IMR-90 (cell line): ENCODE data around the gene GPR137. TPM values are rescaled to one million over a fixed set of nuclear protein-coding genes. Genes with fewer than 3 reads are reported as not detected.

Experiments used
- ATAC-seq: fragments of 200-7000 bp; cut with Tn5 transposase; 2 replicates; pipeline ENCODE4 v1.9.1; 2020; ENCODE audit warnings: low read depth, mild to moderate bottlenecking, moderate library complexity
- BruUV-seq: library from RNA; stranded (reverse); fragments of 400-500 nt; replicated peaks from 2 replicates; lab custom pipeline; 2021; lab: Mats Ljungman, UMichigan
- CTCF ChIA-PET: fragments of 300-600 bp; formaldehyde crosslinking; extraction: SDS; loops from one replicate; lab custom pipeline; 2021; ENCODE audit warnings: antibody characterized with exemption; lab: Yijun Ruan, JAX
- POLR2A ChIA-PET: fragments of 300-600 bp; sonication (Branson Sonifier 250); formaldehyde crosslinking; loops from one replicate; lab custom pipeline; 2022; ENCODE audit warnings: antibody characterized with exemption; ENCODE audit not compliant: unreplicated experiment; lab: Charles Lee
- DNase-seq: peaks from one replicate; pipeline ENCODE4 v3.0.0; 2013
- H2AFZ ChIP-seq: replicated peaks from 2 replicates; pipeline ENCODE3; 2013; ENCODE audit warnings: low read length, mild to moderate bottlenecking; ENCODE audit not compliant: poor library complexity
- H2AK5ac ChIP-seq: 2 replicates; pipeline ENCODE4 v1.6.1; 2013; ENCODE audit warnings: low read depth, low read length, inconsistent platforms
- H2AK9ac ChIP-seq: replicated peaks from 2 replicates; pipeline ENCODE3; 2013; ENCODE audit warnings: mild to moderate bottlenecking, low read depth, low read length, moderate library complexity; ENCODE audit not compliant: poor library complexity
- H2BK120ac ChIP-seq: 2 replicates; pipeline ENCODE4 v1.6.1; 2013; ENCODE audit warnings: low read depth, low read length, inconsistent platforms
- H2BK15ac ChIP-seq: 3 replicates; pipeline ENCODE4 v1.6.1; 2013; ENCODE audit warnings: low read depth, low read length, inconsistent platforms
- H2BK20ac ChIP-seq: 2 replicates; pipeline ENCODE4 v1.6.1; 2013; ENCODE audit warnings: low read depth, mild to moderate bottlenecking, inconsistent platforms, low read length, moderate library complexity
- H2BK5ac ChIP-seq: 2 replicates; pipeline ENCODE4 v1.6.1; 2013; ENCODE audit warnings: mild to moderate bottlenecking, low read depth, low read length, inconsistent platforms; ENCODE audit not compliant: poor library complexity, severe bottlenecking
- H3K14ac ChIP-seq: replicated peaks from 2 replicates; pipeline ENCODE4 v1.6.1; 2013; ENCODE audit warnings: low read depth, low read length, inconsistent platforms
- H3K18ac ChIP-seq: 2 replicates; pipeline ENCODE4 v1.6.1; 2013; ENCODE audit warnings: low read depth, low read length, control low read depth
- H3K23ac ChIP-seq: 2 replicates; pipeline ENCODE4 v1.6.1; 2013; ENCODE audit warnings: low read depth, low read length, inconsistent platforms
- H3K27ac ChIP-seq: 2 replicates; pipeline ENCODE4 v1.5.1; 2013; ENCODE audit warnings: mild to moderate bottlenecking, control low read depth, low read length; ENCODE audit not compliant: insufficient read depth
- H3K27me3 ChIP-seq: 2 replicates; pipeline ENCODE4 v1.6.1; 2013; ENCODE audit warnings: low read length; ENCODE audit not compliant: control insufficient read depth, insufficient read depth
- H3K36me3 ChIP-seq: 2 replicates; pipeline ENCODE4 v1.6.1; 2013; ENCODE audit warnings: low read length, mixed read lengths; ENCODE audit not compliant: control insufficient read depth, insufficient read depth
- H3K4ac ChIP-seq: 2 replicates; pipeline ENCODE4 v1.6.1; 2013; ENCODE audit warnings: low read depth, low read length, inconsistent platforms
- H3K4me1 ChIP-seq: 2 replicates; pipeline ENCODE4 v1.6.1; 2013; ENCODE audit warnings: low read length, mixed read lengths; ENCODE audit not compliant: control insufficient read depth, insufficient read depth
- H3K4me2 ChIP-seq: 2 replicates; pipeline ENCODE4 v1.6.1; 2013; ENCODE audit warnings: low read depth, mild to moderate bottlenecking, control low read depth, low read length, moderate library complexity
- H3K4me3 ChIP-seq: 2 replicates; pipeline ENCODE4 v1.5.1; 2013; ENCODE audit warnings: low read depth, mild to moderate bottlenecking, control low read depth, low read length, moderate library complexity; ENCODE audit not compliant: insufficient read depth
- H3K56ac ChIP-seq: 2 replicates; pipeline ENCODE4 v1.6.1; 2013; ENCODE audit warnings: low read length, inconsistent platforms; ENCODE audit not compliant: insufficient read depth; ENCODE audit errors: extremely low read depth
- H3K79me1 ChIP-seq, 2 experiments: 2 replicates each; pipeline ENCODE4 v1.6.1; 2013; ENCODE audit warnings: low read length in 2 of 2, inconsistent platforms in 1 of 2, low read depth in 1 of 2
- H3K9ac ChIP-seq: 2 replicates; pipeline ENCODE4 v1.6.1; 2013; ENCODE audit warnings: low read depth, low read length, control low read depth
- H3K9me1 ChIP-seq: 2 replicates; pipeline ENCODE4 v1.6.1; 2013; ENCODE audit warnings: low read length, inconsistent platforms; ENCODE audit not compliant: insufficient read depth
- H3K9me3 ChIP-seq: 2 replicates; pipeline ENCODE4 v1.6.1; 2013; ENCODE audit warnings: low read length; ENCODE audit not compliant: control insufficient read depth, insufficient read depth
- H4K20me1 ChIP-seq: 2 replicates; pipeline ENCODE4 v1.6.1; 2013; ENCODE audit warnings: low read length, inconsistent platforms; ENCODE audit not compliant: insufficient read depth
- H4K5ac ChIP-seq: 2 replicates; pipeline ENCODE4 v1.6.1; 2013; ENCODE audit warnings: mild to moderate bottlenecking, low read depth, low read length, control low read depth
- H4K8ac ChIP-seq, 2 experiments: 2 replicates each; pipeline ENCODE4 v1.6.1; 2013; ENCODE audit warnings: low read depth in 2 of 2, low read length in 2 of 2, control low read depth in 1 of 2, inconsistent platforms in 1 of 2
- H4K91ac ChIP-seq: 2 replicates; pipeline ENCODE4 v1.6.1; 2013; ENCODE audit warnings: low read depth, low read length, inconsistent platforms; ENCODE audit not compliant: insufficient read depth
- CEBPB ChIP-seq: IDR thresholded peaks from 2 replicates; pipeline ENCODE4 v1.6.1; 2012; ENCODE audit warnings: low read depth, low read length, improper control_type of control experiment
- NFE2L2 ChIP-seq: fragments of 150-350 bp; IDR thresholded peaks from 2 replicates; pipeline ENCODE4 v1.6.1; 2016; ENCODE audit warnings: low read depth, mild to moderate bottlenecking, low read length
- RAD21 ChIP-seq: IDR thresholded peaks from 2 replicates; pipeline ENCODE4 v1.6.1; 2012; ENCODE audit warnings: low read length, improper control_type of control experiment
- WGBS, 2 experiments: methylation state at CpG; one replicate each; pipeline versions ENCODE4 v1.1.5 to v1.1.7; 2013; ENCODE audit warnings: missing lambda C conversion rate in 2 of 2; ENCODE audit not compliant: insufficient read length in 1 of 2; ENCODE audit errors: extremely low coverage in 2 of 2; 5-methylcytosine and 5-hydroxymethylcytosine counted together
- dilution Hi-C: fragments of 300-500 bp; cut with HindIII; formaldehyde crosslinking; loops from one replicate; pipeline ENCODE4 v1.14.3; 2018; ENCODE audit warnings: low sequenced_read_pairs; ENCODE audit not compliant: unreplicated experiment
- in situ Hi-C: fragments of 300-500 bp; cut with MboI; formaldehyde crosslinking; loops from 3 replicates; pipeline ENCODE4 v1.14.3; 2019; ENCODE audit warnings: low sequenced_read_pairs, inconsistent platforms, mixed read lengths
- intact Hi-C: fragments of 100-400 bp; cut with micrococcal nuclease; formaldehyde crosslinking; loops from 2 replicates; pipeline ENCODE4 v1.10.0; 2022
- polyA plus RNA-seq, 3 experiments: library from polyadenylated mRNA; depleted of rRNA; stranded (reverse); fragments of >200 nt; gene quantifications; 2 replicates each; pipeline ENCODE4 v1.2.3, GENCODE V29; 2012; ENCODE audit warnings: low replicate concordance in 1 of 3
- total RNA-seq: library from RNA; depleted of rRNA; stranded (reverse); fragments of >200 nt; gene quantifications from 2 replicates; pipeline ENCODE4 v1.2.3, GENCODE V29; 2012
- TF ChIP-seq, protein P1 (sequence below): fragments of 150-350 bp; IDR thresholded peaks from 2 replicates; pipeline ENCODE4 v1.6.1; 2016; ENCODE audit warnings: low read depth, mild to moderate bottlenecking, low read length, moderate library complexity, borderline replicate concordance

The GPR137 gene
- total and polyA plus RNA-seq, 2 of the 4 experiments (the other 2 are of a cell fraction): 3.6 to 26.0 TPM

DNA sequence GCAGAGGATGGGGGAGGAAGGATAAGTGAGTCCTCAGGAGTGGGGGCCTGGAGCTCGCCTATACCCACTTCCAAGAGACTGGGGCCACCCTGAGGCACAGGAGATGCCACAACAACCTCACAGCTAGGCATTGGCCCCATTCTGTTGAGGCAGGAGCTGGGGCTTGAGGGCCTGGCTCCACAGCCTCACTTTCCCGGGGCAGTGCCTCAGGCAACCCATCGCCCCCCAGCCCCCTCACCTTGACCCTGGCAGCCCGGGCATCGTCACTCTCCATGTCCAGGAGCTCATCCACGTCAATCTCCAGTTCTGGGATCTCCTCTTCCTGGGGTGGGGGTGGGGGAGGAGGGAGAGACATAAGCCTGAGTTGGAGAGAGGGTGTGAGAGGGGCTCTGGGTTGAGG is 40.7 kb upstream of the GPR137 start:
- Histone ChIP-seq H3K9ac (peak overlapping the region; percentile 77), H3K27ac (peak overlapping the region; percentile 98), H3K36me3 (peaks cover 12% of the 10 kb centered on the region), H3K23ac (peak overlapping the region; percentile 76; the same call in 1 of the 2 replicates), H4K91ac (peak overlapping the region; percentile 98), H3K79me1 (peaks cover 14 to 35% of the 10 kb centered on the region in 2 experiments; a peak in 3 of 4 replicates), H4K5ac (no peak overlapping the region), H2AFZ (no peak overlapping the region), H3K4ac (peak overlapping the region; percentile 77), H3K4me3 (peak overlapping the region; percentile 95), H2AK9ac (peak overlapping the region; percentile 100), H4K8ac (peak overlapping the region; percentile 65 to 79; a peak in 3 of 4 replicates), H3K14ac (peak overlapping the region; percentile 68), H3K9me1 (peaks cover 11% of the 10 kb centered on the region), H3K4me2 (peak overlapping the region; percentile 96), H2AK5ac (peak overlapping the region; percentile 100), H2BK15ac (0 out of 3 replicates have a peak overlapping the region, but pooled peaks have one; percentile 25), H3K4me1 (peaks cover 12% of the 10 kb centered on the region), H3K27me3 (no peaks in the 10 kb centered on the region), H3K56ac (peak overlapping the region; percentile 44; the same call in 1 of the 2 replicates), H3K18ac (no peak overlapping the region), H2BK120ac (0 out of 2 replicates have a peak overlapping the region, but pooled peaks have one; percentile 73), H2BK5ac (peak overlapping the region; percentile 98), H3K9me3 (no peaks in the 10 kb centered on the region), H2BK20ac (no peak overlapping the region), H4K20me1 (peaks cover 26% of the 10 kb centered on the region)
- TF ChIP-seq, protein P1, sequence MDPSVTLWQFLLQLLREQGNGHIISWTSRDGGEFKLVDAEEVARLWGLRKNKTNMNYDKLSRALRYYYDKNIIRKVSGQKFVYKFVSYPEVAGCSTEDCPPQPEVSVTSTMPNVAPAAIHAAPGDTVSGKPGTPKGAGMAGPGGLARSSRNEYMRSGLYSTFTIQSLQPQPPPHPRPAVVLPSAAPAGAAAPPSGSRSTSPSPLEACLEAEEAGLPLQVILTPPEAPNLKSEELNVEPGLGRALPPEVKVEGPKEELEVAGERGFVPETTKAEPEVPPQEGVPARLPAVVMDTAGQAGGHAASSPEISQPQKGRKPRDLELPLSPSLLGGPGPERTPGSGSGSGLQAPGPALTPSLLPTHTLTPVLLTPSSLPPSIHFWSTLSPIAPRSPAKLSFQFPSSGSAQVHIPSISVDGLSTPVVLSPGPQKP: no peak
- no peak for TF ChIP-seq NFE2L2
- TF ChIP-seq CEBPB: no peak
- no peak for TF ChIP-seq RAD21
- DNase-seq (no peak), ATAC-seq (no peak)
- ChIA-PET POLR2A (no interaction called here), CTCF (no interaction called here)
- in situ Hi-C loops: no loop called here
- 80% methylated on average over 1 of the region's 6 CpGs; no CpG with 5 or more reads in 1 of the 2 experiments for WGBS, 2 experiments
- no TSS peak for BruUV-seq
- intact Hi-C loops: no loop called here
- dilution Hi-C loops: no loop called here
